Activated CD4-positive, alpha-beta T cell treated with anti-CD3 and anti-CD28 coated beads, Interleukin-2, amount 10 ng/mL, durations not matched to agents 24 days and 14 days (primary cell): ENCODE data around the gene GOLM1. TPM values are rescaled to one million over a fixed set of nuclear protein-coding genes. Genes with fewer than 3 reads are reported as not detected.
"Not testable (repeated sequence)": the region's sequence is repeated elsewhere in the genome, so short reads cannot be mapped to it uniquely, and the experiment has no call there.

Experiments used
- DNase-seq: peaks from one replicate; pipeline ENCODE4 v3.0.0; 2022
- H3K27ac Mint-ChIP-seq: one replicate; pipeline ENCODE4 v1.8.0; 2022; ENCODE audit warnings: mild to moderate bottlenecking, mixed read lengths
- H3K27me3 Mint-ChIP-seq: one replicate; pipeline ENCODE4 v1.8.0; 2022; ENCODE audit warnings: mixed read lengths
- H3K36me3 Mint-ChIP-seq: one replicate; pipeline ENCODE4 v1.8.0; 2022; ENCODE audit warnings: low read depth, mild to moderate bottlenecking, mixed read lengths
- H3K4me1 Mint-ChIP-seq: one replicate; pipeline ENCODE4 v1.8.0; 2021; ENCODE audit warnings: mixed read lengths
- H3K4me3 Mint-ChIP-seq: one replicate; pipeline ENCODE4 v1.8.0; 2022; ENCODE audit warnings: mild to moderate bottlenecking, moderate library complexity, mixed read lengths
- H3K9me3 Mint-ChIP-seq: one replicate; pipeline ENCODE4 v1.8.0; 2021; ENCODE audit warnings: mixed read lengths
- intact Hi-C: fragments of 100-400 bp; cut with micrococcal nuclease; formaldehyde crosslinking; loops from one replicate; pipeline ENCODE4 v1.15.1; 2023
- total RNA-seq: library from RNA; stranded (reverse); gene quantifications from 2 replicates; pipeline ENCODE4 v1.2.3, GENCODE V29; 2022

Gene GOLM1
- total RNA-seq, 1 donor from 2014 or later, result 5.5 TPM

DNA sequence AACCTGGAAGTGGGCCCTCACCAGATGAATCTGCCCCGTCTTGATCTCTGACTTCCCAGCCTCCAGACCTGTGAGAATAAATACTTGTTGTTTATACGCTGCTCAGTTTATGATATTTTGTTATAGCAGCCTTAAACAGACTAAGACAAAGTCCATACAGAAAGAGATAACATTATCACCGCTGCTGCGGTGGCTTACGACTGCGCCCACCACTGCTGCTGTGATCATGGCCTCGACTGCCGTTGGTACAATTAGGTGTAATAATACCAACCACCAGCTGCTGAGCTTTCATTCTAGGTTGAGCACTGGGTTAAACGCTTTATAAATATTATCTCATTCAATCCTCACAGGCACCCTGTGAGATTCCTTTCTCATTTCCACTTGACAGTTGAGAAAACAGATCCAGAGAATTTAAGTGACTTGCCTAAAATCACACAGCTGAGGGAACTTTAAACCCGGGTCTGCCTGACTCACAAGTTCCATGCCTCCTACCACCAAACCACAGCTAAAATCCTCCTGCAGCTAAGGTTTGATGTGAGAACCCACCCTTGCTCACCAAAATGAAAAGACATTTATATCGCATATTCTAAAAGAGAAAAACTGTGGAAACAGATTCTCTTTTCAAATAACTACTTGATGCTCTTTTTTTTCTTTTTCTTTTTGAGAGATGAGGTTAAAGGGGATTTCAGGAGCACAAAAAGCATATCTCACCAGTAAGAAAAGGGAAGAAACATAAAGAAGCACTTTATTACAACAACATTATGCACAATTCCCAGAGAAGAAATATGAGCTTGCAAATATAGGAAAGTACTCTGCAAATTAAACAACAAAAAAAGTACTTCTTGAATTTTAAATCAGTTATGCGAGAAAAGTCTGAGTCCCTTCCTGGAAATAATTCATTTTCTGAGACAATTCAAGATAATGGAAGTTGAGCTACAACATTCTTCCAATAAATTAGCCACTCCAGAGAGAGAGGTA, 23.9 kb downstream of the GOLM1 start:
- Mint-ChIP-seq H3K9me3 (no peaks in the 10 kb centered on the region), H3K27me3 (no peaks in the 10 kb centered on the region), H3K4me1 (peaks cover 8% of the 10 kb centered on the region), H3K27ac (peak overlapping the region; percentile 26), H3K36me3 (no peaks in the 10 kb centered on the region), H3K4me3 (no peak overlapping the region)
- DNase-seq, result no peak
- intact Hi-C loops, result no loop called here

DNA sequence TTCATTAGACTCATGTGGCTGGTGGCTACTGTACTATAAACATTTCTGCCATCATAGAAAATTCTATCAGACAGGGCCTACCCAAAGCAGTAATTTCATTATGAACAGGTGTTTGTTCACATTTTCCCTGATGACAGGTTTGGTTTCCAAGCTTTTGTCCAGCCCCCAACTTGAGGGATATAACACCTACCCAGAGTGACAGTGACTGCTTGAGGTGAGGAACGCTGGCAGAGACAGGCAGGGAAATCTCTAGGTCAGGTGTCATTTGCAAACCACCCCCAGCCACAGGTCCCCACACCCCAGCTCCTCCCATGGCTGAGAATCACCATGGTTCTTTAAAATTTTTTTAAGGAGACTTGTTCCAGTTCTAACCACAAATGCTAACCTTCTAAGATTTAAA, 25.5 kb downstream of the GOLM1 start:
- DNase-seq, result no peak
- Mint-ChIP-seq H3K9me3 (no peaks in the 10 kb centered on the region), H3K27ac (no peak overlapping the region), H3K27me3 (no peaks in the 10 kb centered on the region), H3K36me3 (no peaks in the 10 kb centered on the region), H3K4me3 (no peak overlapping the region), H3K4me1 (peaks cover 8% of the 10 kb centered on the region)
- intact Hi-C loops, result no loop called here

DNA sequence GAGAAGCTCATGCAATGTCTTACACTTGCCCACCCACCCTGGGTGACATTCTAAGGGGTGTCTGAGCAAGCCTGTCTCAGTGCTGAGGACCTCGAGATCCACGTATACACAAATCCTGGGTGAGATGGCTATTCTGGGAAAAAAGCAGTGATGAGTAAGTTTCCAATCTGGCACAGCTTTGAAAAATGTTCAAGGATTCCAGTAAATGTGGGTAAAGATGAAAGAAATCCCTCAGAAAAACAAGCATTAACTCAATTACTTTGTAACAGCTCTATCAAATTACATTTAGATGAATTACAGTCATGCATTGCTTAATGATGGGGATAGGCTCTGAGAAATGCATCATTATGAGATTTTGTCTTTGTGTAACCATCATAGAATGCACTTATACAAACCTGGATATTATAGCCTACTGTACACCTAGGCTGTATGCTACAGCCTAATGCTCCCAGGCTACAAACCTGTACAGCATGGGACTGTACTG, 26.9 kb downstream of the GOLM1 start:
- Mint-ChIP-seq H3K9me3 (no peaks in the 10 kb centered on the region), H3K27ac (no peak overlapping the region), H3K4me1 (peaks cover 8% of the 10 kb centered on the region), H3K27me3 (no peaks in the 10 kb centered on the region), H3K36me3 (no peaks in the 10 kb centered on the region), H3K4me3 (no peak overlapping the region)
- intact Hi-C loops, result no loop called here
- DNase-seq, result no peak

DNA sequence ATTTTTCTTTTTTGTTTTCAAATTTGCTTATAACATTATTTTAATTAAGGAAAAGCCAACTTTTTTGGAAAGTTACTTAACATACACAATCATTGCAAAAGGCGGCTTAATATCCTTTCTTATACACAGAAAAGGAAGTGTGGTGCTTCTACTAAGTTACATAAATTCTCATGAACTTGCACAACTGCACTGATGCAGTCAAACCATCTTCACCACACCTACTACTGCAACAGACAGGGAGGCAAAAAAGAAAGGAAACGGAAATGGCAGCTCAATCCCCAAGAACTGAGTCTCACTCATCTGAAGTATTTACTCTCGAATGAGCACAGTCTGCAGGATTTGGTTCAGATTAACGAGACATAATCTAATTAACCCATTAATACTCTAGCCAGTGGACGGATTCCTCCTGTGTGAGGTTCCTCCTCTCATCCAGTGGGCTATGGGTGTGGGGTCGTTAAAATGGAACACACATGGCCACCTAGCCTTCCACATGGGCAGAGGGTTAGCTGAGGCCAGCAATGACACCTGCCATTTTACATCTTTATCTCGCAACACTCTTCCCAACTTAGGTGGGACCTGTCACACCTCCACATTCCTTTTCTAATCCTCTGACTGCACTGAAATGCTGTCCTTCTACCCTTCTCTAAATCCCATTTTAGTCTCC, 30.0 kb downstream of the GOLM1 start:
- H3K36me3 Mint-ChIP-seq, result no peaks in the 10 kb centered on the region
- H3K9me3 Mint-ChIP-seq, result no peaks in the 10 kb centered on the region
- H3K27me3 Mint-ChIP-seq, result no peaks in the 10 kb centered on the region
- H3K4me1 Mint-ChIP-seq, result no peaks in the 10 kb centered on the region
- no peak for DNase-seq
- H3K27ac Mint-ChIP-seq, result no peak overlapping the region
- intact Hi-C loops, result no loop called here
- no peak overlapping the region for H3K4me3 Mint-ChIP-seq

DNA sequence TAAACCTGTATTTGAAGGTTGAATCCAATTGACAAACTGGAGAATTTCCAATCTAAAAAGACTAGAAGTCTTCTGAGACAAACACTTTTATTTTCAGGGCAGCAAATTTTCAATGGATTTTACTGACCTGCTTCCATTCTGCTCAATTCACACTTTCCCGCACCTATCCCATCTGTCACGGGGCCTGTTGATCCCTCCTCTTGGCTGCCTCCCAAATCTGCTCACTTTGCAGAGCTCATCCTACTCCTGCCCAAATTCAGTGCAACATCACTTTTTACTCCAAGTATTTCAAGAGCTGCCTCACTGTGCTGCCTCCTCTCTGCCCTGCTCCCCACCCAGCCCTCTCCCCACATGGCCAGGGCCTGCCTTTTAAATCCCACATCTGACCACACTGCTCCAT, 35.1 kb downstream of the GOLM1 start:
- DNase-seq, result no peak
- no peak overlapping the region for H3K4me3 Mint-ChIP-seq
- no peak overlapping the region for H3K27ac Mint-ChIP-seq
- no peaks in the 10 kb centered on the region for H3K4me1 Mint-ChIP-seq
- intact Hi-C loops, result no loop called here
- H3K36me3 Mint-ChIP-seq, result no peaks in the 10 kb centered on the region
- no peaks in the 10 kb centered on the region for H3K9me3 Mint-ChIP-seq
- peaks cover under 1% of the 10 kb centered on the region for H3K27me3 Mint-ChIP-seq

DNA sequence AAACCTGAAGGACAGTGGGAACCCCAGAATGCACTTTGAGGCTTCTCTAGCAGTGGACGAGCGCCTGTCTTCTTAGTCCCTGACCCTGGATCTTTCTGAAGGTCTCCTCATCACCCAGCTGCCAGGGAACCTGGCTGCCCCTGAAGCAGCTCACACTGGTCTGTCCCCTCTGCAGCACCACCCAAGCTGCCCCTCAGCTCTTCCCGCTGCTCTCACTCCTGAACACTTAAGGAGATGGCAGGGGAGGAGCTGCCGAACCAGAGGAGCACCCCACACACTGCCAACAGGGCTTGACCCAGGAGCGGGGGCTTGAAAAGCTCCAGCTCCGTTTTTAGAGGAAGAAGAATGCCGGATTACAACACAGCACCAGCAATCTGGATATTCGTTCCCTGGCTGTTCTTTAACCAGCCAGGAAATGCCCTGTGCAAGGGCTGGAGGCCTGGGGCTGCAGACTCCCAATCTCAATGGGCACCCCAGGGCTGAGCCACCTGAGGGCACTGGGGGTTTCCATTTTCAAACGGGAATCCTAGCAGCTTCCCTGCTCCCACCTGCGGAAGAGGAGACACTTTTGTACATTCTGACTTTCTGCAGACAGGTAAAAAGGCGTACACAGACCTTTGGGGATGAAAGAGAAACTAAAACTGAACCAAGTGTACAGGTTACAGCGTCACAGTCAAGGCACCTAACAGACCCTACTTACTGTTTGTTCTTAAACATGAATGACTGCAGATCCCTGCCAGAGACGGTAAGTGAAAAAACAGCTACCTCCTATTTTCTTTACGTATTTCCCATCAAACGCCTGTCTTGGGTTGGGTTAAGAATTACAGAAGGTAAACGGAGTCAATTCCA, 36.3 kb downstream of the GOLM1 start:
- intact Hi-C loops, result no loop called here
- no peaks in the 10 kb centered on the region for H3K36me3 Mint-ChIP-seq
- no peak overlapping the region for H3K27ac Mint-ChIP-seq
- peaks cover 2% of the 10 kb centered on the region for H3K27me3 Mint-ChIP-seq
- no peaks in the 10 kb centered on the region for H3K4me1 Mint-ChIP-seq
- no peak overlapping the region for H3K4me3 Mint-ChIP-seq
- no peak for DNase-seq
- H3K9me3 Mint-ChIP-seq, result no peaks in the 10 kb centered on the region

DNA sequence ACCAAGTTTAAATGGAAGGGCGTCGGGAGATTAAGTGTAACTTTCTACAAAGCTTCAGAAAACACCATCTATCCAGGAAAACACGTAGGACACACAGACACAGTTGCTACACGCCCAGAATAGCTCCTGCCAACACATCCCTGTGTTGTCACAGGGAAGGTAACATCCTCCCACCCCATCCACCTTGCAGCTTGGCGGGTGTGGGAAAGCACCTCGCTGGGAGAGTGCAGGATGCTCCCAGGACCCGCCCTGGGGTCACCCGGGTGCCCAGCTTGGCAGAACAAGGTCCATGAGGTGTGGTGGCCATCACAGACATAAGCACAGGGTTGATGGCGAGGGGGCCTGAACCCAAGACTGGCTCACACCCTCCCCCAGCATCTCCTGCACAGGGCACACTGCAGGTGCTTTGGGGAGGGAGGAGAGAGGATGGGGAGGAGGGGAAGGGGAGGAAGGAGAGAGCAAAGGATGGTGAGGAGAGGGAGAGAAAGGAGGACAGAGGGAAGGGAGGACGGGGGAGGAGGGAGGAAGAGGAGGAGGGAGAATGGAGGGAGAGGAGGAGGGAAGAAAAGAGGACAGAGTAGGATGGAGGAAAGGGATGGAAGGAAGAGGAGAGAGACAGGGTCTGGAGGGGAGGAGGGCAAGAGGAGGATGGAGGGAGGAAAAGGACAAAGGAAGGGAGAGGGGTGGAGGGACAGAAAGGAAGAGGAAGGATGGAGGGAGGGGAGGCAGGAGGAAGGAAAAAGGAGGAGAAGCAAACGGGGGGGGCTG, 37.2 kb downstream of the GOLM1 start:
- intact Hi-C loops, result no loop called here
- no peak for DNase-seq
- H3K36me3 Mint-ChIP-seq, result no peaks in the 10 kb centered on the region
- H3K27ac Mint-ChIP-seq, result no peak overlapping the region
- H3K4me3 Mint-ChIP-seq, result no peak overlapping the region
- H3K9me3 Mint-ChIP-seq, result no peaks in the 10 kb centered on the region
- no peaks in the 10 kb centered on the region for H3K4me1 Mint-ChIP-seq
- H3K27me3 Mint-ChIP-seq, result peaks cover 2% of the 10 kb centered on the region

DNA sequence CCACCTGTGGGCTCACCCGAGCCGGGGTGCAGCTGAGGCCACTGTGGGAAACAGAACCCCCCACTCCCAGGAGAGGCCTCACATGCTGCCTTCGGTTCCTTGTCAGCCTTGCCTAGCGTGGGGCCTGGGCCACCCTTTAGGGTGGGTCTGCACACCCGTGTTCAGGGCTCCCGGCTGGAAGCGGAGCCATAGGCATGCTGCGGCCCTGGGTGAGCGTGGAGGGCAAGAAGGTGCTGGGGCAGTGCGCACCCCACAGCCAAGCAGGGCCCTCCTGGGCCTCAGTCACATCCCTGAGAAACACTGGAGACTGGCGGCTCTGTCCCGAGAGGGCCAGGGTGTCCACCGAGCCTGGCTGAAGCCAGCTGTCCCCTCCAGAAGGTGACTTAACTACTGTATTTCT, 41.9 kb downstream of the GOLM1 start:
- no peak for DNase-seq
- Mint-ChIP-seq H3K27ac (no peak overlapping the region), H3K4me1 (no peaks in the 10 kb centered on the region), H3K36me3 (no peaks in the 10 kb centered on the region), H3K27me3 (peaks cover 2% of the 10 kb centered on the region), H3K4me3 (no peak overlapping the region), H3K9me3 (no peaks in the 10 kb centered on the region)
- intact Hi-C loops, result no loop called here

DNA sequence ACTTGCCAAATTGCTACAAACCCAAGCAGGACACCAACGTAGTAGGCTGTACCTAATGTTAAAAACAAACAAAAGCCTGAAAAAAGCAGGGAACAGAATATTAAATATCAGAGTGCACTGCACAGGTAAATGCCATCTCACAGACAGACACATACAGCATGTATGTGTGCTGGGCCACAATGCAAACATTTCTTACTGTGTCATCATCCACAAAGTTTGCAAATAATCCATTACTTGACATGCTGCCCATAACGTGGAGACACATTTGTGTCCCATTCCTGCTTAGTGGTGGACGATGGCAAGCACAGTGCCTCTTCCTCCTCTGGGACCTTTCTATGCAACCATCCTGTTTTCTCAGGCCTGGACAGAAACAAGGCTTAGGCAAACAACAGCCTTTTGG, 44.7 kb downstream of the GOLM1 start:
- Mint-ChIP-seq H3K27ac (no peak overlapping the region), H3K36me3 (no peaks in the 10 kb centered on the region), H3K4me1 (no peaks in the 10 kb centered on the region), H3K4me3 (no peak overlapping the region), H3K9me3 (no peaks in the 10 kb centered on the region), H3K27me3 (peaks cover 2% of the 10 kb centered on the region)
- intact Hi-C loops, result no loop called here
- DNase-seq, result no peak

DNA sequence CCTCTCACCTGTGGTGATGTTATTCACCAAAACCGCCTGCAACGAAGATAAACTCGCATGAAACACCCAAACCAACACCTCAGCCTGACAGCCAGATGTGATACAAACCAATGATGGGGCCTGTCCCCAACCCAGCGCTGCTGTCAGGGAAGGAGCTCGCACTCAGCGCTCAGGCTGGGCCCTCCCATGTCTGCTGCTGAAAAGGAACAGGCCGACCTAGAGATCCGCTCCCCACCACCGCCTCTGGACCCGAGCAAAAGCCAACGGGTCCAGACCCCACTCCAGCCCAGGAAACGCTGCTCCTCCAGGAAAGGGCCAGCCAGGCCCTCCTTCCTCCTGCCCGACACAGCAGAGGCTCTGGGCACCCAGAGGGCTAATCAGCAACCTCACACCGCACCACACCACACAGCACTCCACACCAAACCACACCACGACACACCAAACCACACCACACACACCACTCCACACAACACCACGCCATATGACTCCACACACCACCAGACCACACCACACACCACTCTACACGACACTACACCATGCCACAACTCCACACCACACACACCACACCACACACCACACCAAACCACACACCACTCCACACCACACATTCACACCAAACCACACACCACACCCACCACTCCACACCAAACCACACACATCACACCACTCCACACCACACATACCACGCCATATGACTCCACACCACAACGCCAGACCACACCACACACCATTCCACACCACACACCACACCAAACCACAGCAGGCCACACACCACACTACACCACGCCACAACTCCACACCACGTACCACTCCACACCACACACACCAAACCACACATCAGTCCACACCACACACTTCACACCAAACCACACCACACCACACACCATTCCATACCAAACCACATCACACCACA, 46.5 kb downstream of the GOLM1 start:
- no peak for DNase-seq
- Mint-ChIP-seq H3K4me3 (no peak overlapping the region), H3K27ac (no peak overlapping the region), H3K9me3 (no peaks in the 10 kb centered on the region), H3K36me3 (no peaks in the 10 kb centered on the region), H3K27me3 (no peaks in the 10 kb centered on the region), H3K4me1 (no peaks in the 10 kb centered on the region)
- intact Hi-C loops, result no loop called here

DNA sequence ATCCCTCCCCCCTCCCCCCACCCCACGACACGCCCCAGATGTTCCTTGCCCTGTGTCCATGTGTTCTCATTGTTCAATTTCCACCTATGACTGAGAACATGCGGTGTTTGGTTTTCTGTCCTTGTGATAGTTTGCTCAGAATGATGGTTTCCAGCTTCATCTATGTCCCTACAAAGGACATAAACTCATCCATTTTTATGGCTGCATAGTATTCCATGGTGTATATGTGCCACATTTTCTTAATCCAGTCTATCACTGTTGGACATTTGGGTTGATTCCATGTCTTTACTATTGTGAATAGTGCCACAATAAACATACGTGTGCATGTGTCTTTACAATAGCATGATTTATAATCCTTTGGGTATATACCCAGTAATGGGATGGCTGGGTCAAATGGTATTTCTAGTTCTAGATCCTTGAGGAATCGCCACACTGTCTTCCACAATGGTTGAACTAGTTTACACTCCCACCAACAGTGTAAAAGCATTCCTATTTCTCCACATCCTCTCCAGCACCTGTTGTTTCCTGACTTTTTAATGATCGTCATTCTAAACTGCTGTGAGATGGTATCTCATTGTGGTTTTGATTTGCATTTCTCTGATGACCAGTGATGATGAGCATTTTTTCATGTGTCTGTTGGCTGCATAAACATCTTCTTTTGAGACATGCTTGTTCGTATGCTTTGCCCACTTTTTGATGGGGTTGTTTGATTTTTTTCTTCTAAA, 51.2 kb downstream of the GOLM1 start:
- H3K9me3 Mint-ChIP-seq, H3K36me3 Mint-ChIP-seq, H3K27ac Mint-ChIP-seq, DNase-seq, intact Hi-C loops, H3K4me3 Mint-ChIP-seq, H3K27me3 Mint-ChIP-seq, H3K4me1 Mint-ChIP-seq: not testable (repeated sequence)

DNA sequence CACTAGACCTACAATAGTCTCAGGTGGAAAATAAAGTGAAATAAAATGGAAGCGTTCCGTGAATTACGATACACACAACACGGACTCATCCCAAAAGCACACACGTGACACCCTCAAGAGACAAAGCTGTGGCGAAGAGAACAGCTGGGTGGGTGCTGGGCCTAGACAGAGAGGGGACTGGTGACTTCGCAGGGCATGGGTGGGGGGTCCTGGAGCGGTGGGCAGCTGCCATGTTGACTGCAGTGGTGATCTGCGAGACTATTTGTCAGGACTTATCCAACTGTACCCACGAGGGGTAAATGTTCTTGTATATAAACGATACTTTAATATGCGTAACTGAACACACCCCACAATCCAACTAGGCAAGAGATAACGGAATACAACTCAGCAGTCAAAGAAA, 52.0 kb downstream of the GOLM1 start:
- Mint-ChIP-seq H3K27me3 (no peaks in the 10 kb centered on the region), H3K9me3 (no peaks in the 10 kb centered on the region), H3K4me3 (no peak overlapping the region), H3K4me1 (no peaks in the 10 kb centered on the region), H3K27ac (no peak overlapping the region), H3K36me3 (no peaks in the 10 kb centered on the region)
- DNase-seq, result no peak
- intact Hi-C loops, result no loop called here
